K562 (cell line): Measurements from ENCODE around the gene CABP4. TPM values are rescaled to one million over a fixed set of nuclear protein-coding genes. Genes with fewer than 3 reads are reported as not detected.

Experiments
- CEBPB ChIP-seq: fragments of 450-650 bp; IDR thresholded peaks from 2 replicates; pipeline ENCODE4 v1.6.1; 2016; ENCODE audit warnings: missing genetic modification characterization, missing compliant biosample characterization
- CUX1 ChIP-seq: fragments of 200-800 bp; sonication (Bioruptor generic); IDR thresholded peaks from 2 replicates; pipeline ENCODE4 v1.6.1; 2016; ENCODE audit warnings: missing genetic modification characterization, missing compliant biosample characterization
- HDAC8 ChIP-seq: fragments of 450-650 bp; IDR thresholded peaks from 2 replicates; pipeline ENCODE4 v1.6.1; 2016; ENCODE audit warnings: mild to moderate bottlenecking, missing genetic modification characterization, moderate library complexity, missing compliant biosample characterization
- HNRNPH1 ChIP-seq: fragments of 200-400 bp; formaldehyde crosslinking; optimal IDR thresholded peaks from 2 replicates; pipeline ENCODE3; 2017; ENCODE audit warnings: low read depth, mild to moderate bottlenecking, low read length, moderate library complexity
- MCM5 ChIP-seq: fragments of 450-650 bp; IDR thresholded peaks from 2 replicates; pipeline ENCODE4 v1.6.1; 2016; ENCODE audit warnings: low read depth
- OTX1 ChIP-seq: fragments of 450-650 bp; formaldehyde crosslinking; IDR thresholded peaks from 2 replicates; pipeline ENCODE4 v1.4.0; 2022; ENCODE audit warnings: mild to moderate bottlenecking
- ZFP30 ChIP-seq: fragments of 250-450 bp; sonication (Bioruptor Pico); IDR thresholded peaks from 2 replicates; pipeline ENCODE4 v1.8.0; 2022; ENCODE audit warnings: moderate library complexity, mild to moderate bottlenecking, inconsistent platforms, borderline replicate concordance
- ZNF146 ChIP-seq: IDR thresholded peaks from one replicate; pipeline ENCODE4 v1.6.1; 2018; ENCODE audit warnings: missing compliant biosample characterization; ENCODE audit not compliant: unreplicated experiment
- ZNF384 ChIP-seq: IDR thresholded peaks from 2 replicates; pipeline ENCODE4 v1.6.1; 2012; ENCODE audit warnings: low read depth, low read length, improper control_type of control experiment
- ZNF444 ChIP-seq: fragments of 250-450 bp; sonication (Bioruptor Pico); IDR thresholded peaks from 2 replicates; pipeline ENCODE4 v1.4.0; 2020; ENCODE audit warnings: mild to moderate bottlenecking, moderate library complexity
- ZNF644 ChIP-seq: fragments of 200-800 bp; sonication (Bioruptor generic); IDR thresholded peaks from 2 replicates; pipeline ENCODE4 v1.6.1; 2016; ENCODE audit warnings: low read depth, missing genetic modification characterization, missing compliant biosample characterization
- ZNF778 ChIP-seq: fragments of 450-650 bp; formaldehyde crosslinking; IDR thresholded peaks from 2 replicates; pipeline ENCODE4 v1.4.0; 2020; ENCODE audit warnings: mild to moderate bottlenecking, moderate library complexity
- polyA plus RNA-seq, 8 experiments: library from polyadenylated mRNA; depleted of rRNA in 4 of 8; stranded (reverse) in 5 of 8; unstranded in 3 of 8; fragments of >200 nt; fragmentation: Nextera tagmentation in 2 of 8; fragmentation: Illumina TruSeq in 1 of 8; extraction: Ambion mirVana in 2 of 8; extraction: Trizol in 1 of 8; gene quantifications; 2 replicates each; pipeline versions ENCODE4 v1.2.1 to v1.2.3, GENCODE V29; 2011 to 2014; ENCODE audit warnings: inconsistent platforms in 1 of 8, missing spikeins in 1 of 8
- total RNA-seq, 7 experiments: library from RNA; depleted of rRNA in 6 of 7; stranded (reverse); fragments of >200 nt in 6 of 7; fragmentation: Illumina TruSeq in 2 of 7; extraction: Trizol in 2 of 7; gene quantifications; 2 replicates each; pipeline versions ENCODE4 v1.2.1 to v1.2.3, GENCODE V29; 2011 to 2021; ENCODE audit warnings: low replicate concordance in 1 of 7
- TF ChIP-seq, protein P1 (sequence below): fragments of 450-650 bp; IDR thresholded peaks from 2 replicates; pipeline ENCODE4 v1.6.1; 2017; ENCODE audit warnings: mild to moderate bottlenecking, moderate library complexity
- TF ChIP-seq, protein P2 (sequence below), 2 experiments: fragments of 250-450 bp in 1 of 2; fragments of 450-650 bp in 1 of 2; sonication (Bioruptor Pico) in 1 of 2; IDR thresholded peaks; 2 replicates each; pipeline versions ENCODE4 v1.6.1 to v1.8.0; 2016 to 2021; ENCODE audit warnings: mild to moderate bottlenecking in 2 of 2, moderate library complexity in 2 of 2, missing compliant biosample characterization in 1 of 2, missing genetic modification characterization in 1 of 2
- TF ChIP-seq, protein P3 (sequence below): fragments of 250-450 bp; sonication (Bioruptor Pico); IDR thresholded peaks from 2 replicates; pipeline ENCODE4 v1.4.0; 2020; ENCODE audit warnings: mild to moderate bottlenecking, moderate library complexity, borderline replicate concordance

CABP4 gene
- total and polyA plus RNA-seq, 9 of the 15 experiments (the other 6 are each of a cell fraction or from before 2014, with no cell fraction given) = 0.11 TPM; not detected in 8

DNA sequence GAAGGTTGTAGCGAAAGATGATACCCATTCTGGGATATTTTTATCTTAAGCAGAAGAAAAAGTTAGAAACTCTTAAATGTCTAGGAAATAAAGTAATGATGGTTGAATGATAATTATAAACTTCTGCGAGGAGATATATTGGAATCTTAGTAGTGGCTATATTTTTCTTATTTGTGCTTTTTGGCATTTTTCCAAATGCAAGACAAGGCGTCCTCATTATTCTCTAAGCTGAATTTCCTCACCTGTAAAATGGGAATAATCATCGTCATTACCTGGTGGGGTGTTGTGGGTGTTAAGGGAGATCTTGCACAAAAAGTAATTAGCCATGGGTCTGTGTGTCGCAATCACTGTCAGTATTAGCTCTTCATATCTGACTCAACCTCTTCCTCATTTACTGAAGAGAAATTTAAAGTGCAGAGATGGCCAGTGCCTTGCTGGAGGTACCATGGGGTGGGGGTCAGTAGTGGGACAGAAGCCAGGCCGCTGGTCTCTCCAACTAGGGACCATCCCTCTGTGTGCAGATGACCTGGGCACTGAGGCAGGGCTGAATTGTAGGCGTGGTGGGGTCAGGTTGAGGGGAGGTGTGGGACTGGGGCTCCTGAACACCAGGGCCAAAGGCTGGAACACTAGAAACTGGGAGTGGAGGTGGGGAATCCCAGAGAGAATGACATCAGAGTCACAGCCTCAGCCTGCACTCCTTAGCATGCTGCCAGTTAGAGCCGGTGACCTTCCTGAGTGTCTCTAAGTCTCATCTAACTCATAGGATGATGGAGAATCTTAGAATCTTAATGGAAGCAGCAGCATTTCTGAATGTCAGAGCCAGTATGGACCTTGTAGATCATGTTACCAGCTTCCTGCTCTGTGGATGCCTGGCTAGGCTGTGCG lies 45.9 kb downstream of the CABP4 start (continued):
- TF ChIP-seq ZNF444 (CRISPR knock-in tag) (no peak), HDAC8 (tag) (no peak), ZFP30 (no peak), HNRNPH1 (no peak), CEBPB (tag) (peak; percentile 97), ZNF644 (tag) (no peak), CUX1 (CRISPR knock-in tag) (no peak), ZNF146 (CRISPR knock-in tag) (no peak), MCM5 (no peak), ZNF778 (CRISPR knock-in tag) (no peak), ZNF384 (no peak), OTX1 (CRISPR knock-in tag) (no peak)
- TF ChIP-seq, protein P1, sequence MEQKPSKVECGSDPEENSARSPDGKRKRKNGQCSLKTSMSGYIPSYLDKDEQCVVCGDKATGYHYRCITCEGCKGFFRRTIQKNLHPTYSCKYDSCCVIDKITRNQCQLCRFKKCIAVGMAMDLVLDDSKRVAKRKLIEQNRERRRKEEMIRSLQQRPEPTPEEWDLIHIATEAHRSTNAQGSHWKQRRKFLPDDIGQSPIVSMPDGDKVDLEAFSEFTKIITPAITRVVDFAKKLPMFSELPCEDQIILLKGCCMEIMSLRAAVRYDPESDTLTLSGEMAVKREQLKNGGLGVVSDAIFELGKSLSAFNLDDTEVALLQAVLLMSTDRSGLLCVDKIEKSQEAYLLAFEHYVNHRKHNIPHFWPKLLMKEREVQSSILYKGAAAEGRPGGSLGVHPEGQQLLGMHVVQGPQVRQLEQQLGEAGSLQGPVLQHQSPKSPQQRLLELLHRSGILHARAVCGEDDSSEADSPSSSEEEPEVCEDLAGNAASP = no peak
- TF ChIP-seq, protein P2, sequence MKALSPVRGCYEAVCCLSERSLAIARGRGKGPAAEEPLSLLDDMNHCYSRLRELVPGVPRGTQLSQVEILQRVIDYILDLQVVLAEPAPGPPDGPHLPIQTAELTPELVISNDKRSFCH (CRISPR knock-in tag; IDR thresholded peaks at IDR 0.05) = no peak
- TF ChIP-seq, protein P2 (tag; IDR thresholded peaks at IDR 0.05) = no peak
- TF ChIP-seq, protein P3, sequence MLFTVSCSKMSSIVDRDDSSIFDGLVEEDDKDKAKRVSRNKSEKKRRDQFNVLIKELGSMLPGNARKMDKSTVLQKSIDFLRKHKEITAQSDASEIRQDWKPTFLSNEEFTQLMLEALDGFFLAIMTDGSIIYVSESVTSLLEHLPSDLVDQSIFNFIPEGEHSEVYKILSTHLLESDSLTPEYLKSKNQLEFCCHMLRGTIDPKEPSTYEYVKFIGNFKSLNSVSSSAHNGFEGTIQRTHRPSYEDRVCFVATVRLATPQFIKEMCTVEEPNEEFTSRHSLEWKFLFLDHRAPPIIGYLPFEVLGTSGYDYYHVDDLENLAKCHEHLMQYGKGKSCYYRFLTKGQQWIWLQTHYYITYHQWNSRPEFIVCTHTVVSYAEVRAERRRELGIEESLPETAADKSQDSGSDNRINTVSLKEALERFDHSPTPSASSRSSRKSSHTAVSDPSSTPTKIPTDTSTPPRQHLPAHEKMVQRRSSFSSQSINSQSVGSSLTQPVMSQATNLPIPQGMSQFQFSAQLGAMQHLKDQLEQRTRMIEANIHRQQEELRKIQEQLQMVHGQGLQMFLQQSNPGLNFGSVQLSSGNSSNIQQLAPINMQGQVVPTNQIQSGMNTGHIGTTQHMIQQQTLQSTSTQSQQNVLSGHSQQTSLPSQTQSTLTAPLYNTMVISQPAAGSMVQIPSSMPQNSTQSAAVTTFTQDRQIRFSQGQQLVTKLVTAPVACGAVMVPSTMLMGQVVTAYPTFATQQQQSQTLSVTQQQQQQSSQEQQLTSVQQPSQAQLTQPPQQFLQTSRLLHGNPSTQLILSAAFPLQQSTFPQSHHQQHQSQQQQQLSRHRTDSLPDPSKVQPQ (CRISPR knock-in tag) = no peak
